GM19468 (cell line): Measurements from ENCODE around the gene NHERF1.

ENCODE experiments used
- ATAC-seq: cut with Tn5 transposase; IDR thresholded peaks from one replicate; pipeline ENCODE4 v1.9.1; 2021; ENCODE audit warnings: mild to moderate bottlenecking, moderate library complexity, moderate number of reproducible peaks; ENCODE audit not compliant: unreplicated experiment; ENCODE audit errors: extremely low read depth

The NHERF1 gene

GRCh38 chr17:74746922-74747321 is 1.5 kb upstream of the NHERF1 start:
- ATAC-seq, result no peak

- no peak for ATAC-seq
Observed at GRCh38 chr17:74748279-74748528, 224 bp upstream of the NHERF1 start.

- no peak for ATAC-seq
Observed at GRCh38 chr17:74749279-74750038, 1.0 kb downstream of the NHERF1 start.

- no peak for ATAC-seq
Observed at GRCh38 chr17:74750039-74750326, 1.6 kb downstream of the NHERF1 start.

GRCh38 chr17:74750327-74751069 is 2.1 kb downstream of the NHERF1 start:
- ATAC-seq, result no peak

GRCh38 chr17:74752415-74752814 is 4.0 kb downstream of the NHERF1 start:
- no peak for ATAC-seq

- no peak for ATAC-seq
Observed at GRCh38 chr17:74752822-74753401, 4.5 kb downstream of the NHERF1 start.

- no peak for ATAC-seq
Observed at GRCh38 chr17:74754832-74755231, 6.4 kb downstream of the NHERF1 start.

- ATAC-seq, result no peak
Observed at GRCh38 chr17:74755533-74755932, 7.1 kb downstream of the NHERF1 start.

GRCh38 chr17:74756891-74757290 is 8.5 kb downstream of the NHERF1 start:
- no peak for ATAC-seq

- ATAC-seq, result no peak
Observed at GRCh38 chr17:74757502-74757901, 9.1 kb downstream of the NHERF1 start.

- ATAC-seq, result no peak
Observed at GRCh38 chr17:74757931-74758847, 9.8 kb downstream of the NHERF1 start.

GRCh38 chr17:74758848-74759168 is 10.4 kb downstream of the NHERF1 start:
- no peak for ATAC-seq

- no peak for ATAC-seq
Observed at GRCh38 chr17:74759243-74759801, 10.9 kb downstream of the NHERF1 start.

- ATAC-seq, result no peak
Observed at GRCh38 chr17:74759941-74760340, 11.5 kb downstream of the NHERF1 start.

GRCh38 chr17:74760404-74761105 is 12.1 kb downstream of the NHERF1 start:
- ATAC-seq, result no peak

- ATAC-seq, result no peak
Observed at GRCh38 chr17:74761419-74761818, 13.0 kb downstream of the NHERF1 start.

GRCh38 chr17:74761931-74762330 is 13.5 kb downstream of the NHERF1 start:
- ATAC-seq, result no peak

- ATAC-seq, result no peak
Observed at GRCh38 chr17:74763565-74764387, 15.3 kb downstream of the NHERF1 start.
